Ishikawa (cell line): ENCODE measurements around the gene RREB1.

Experiments used
- CEBPB ChIP-seq: IDR thresholded peaks from 2 replicates; pipeline ENCODE4 v1.6.1; 2012
- CREB1 ChIP-seq: IDR thresholded peaks from 2 replicates; pipeline ENCODE4 v1.6.1; 2012; ENCODE audit warnings: low read depth
- EGR1 ChIP-seq: IDR thresholded peaks from 2 replicates; pipeline ENCODE4 v1.6.1; 2012
- EP300 ChIP-seq: IDR thresholded peaks from 2 replicates; pipeline ENCODE4 v1.6.1; 2012; ENCODE audit warnings: borderline replicate concordance
- FOXM1 ChIP-seq: IDR thresholded peaks from 2 replicates; pipeline ENCODE4 v1.6.1; 2012; ENCODE audit warnings: low read depth, borderline replicate concordance
- MAX ChIP-seq: IDR thresholded peaks from 2 replicates; pipeline ENCODE4 v1.6.1; 2012
- NFIC ChIP-seq: IDR thresholded peaks from 2 replicates; pipeline ENCODE4 v1.6.1; 2012
- RAD21 ChIP-seq: IDR thresholded peaks from 2 replicates; pipeline ENCODE4 v1.6.1; 2012; ENCODE audit warnings: low read depth
- TAF1 ChIP-seq: IDR thresholded peaks from 2 replicates; pipeline ENCODE4 v1.6.1; 2012; ENCODE audit warnings: low read depth, mild to moderate bottlenecking
- TCF12 ChIP-seq: IDR thresholded peaks from 2 replicates; pipeline ENCODE4 v1.6.1; 2012; ENCODE audit warnings: low read depth
- TEAD4 ChIP-seq: IDR thresholded peaks from 2 replicates; pipeline ENCODE4 v1.6.1; 2012
- USF1 ChIP-seq: IDR thresholded peaks from 2 replicates; pipeline ENCODE4 v1.6.1; 2012
- YY1 ChIP-seq: IDR thresholded peaks from 2 replicates; pipeline ENCODE4 v1.6.1; 2012; ENCODE audit warnings: low read depth
- ZBTB7A ChIP-seq: IDR thresholded peaks from 2 replicates; pipeline ENCODE4 v1.6.1; 2012; ENCODE audit warnings: low read depth
- TF ChIP-seq, protein P1 (sequence below): IDR thresholded peaks from 2 replicates; pipeline ENCODE4 v1.6.1; 2012; ENCODE audit warnings: low read depth, mild to moderate bottlenecking

RREB1 gene

DNA sequence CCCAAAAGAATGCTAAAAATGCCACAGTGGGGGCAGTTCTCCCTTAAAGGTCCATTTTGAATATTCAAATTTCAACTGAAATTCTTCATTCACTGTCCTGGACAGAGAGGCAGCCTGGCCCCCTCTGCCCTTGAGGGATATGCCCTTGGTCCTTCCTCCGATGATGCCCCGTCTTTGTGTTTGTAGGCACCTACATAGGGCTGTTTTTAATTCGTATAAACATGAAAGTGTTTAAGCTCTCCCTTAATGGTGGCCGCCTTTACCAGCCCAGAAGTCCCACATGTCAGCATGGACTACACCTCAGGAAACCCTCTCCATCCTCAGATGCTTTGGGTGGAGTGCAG is 135.0 kb downstream of the RREB1 start:
- no peak for TF ChIP-seq TCF12
- no peak for TF ChIP-seq NFIC
- no peak for TF ChIP-seq EP300
- no peak for TF ChIP-seq RAD21
- no peak for TF ChIP-seq USF1
- TF ChIP-seq TAF1 = no peak
- no peak for TF ChIP-seq CEBPB
- no peak for TF ChIP-seq YY1
- TF ChIP-seq TEAD4 = no peak
- no peak for TF ChIP-seq FOXM1
- TF ChIP-seq CREB1 = no peak
- TF ChIP-seq, protein P1, sequence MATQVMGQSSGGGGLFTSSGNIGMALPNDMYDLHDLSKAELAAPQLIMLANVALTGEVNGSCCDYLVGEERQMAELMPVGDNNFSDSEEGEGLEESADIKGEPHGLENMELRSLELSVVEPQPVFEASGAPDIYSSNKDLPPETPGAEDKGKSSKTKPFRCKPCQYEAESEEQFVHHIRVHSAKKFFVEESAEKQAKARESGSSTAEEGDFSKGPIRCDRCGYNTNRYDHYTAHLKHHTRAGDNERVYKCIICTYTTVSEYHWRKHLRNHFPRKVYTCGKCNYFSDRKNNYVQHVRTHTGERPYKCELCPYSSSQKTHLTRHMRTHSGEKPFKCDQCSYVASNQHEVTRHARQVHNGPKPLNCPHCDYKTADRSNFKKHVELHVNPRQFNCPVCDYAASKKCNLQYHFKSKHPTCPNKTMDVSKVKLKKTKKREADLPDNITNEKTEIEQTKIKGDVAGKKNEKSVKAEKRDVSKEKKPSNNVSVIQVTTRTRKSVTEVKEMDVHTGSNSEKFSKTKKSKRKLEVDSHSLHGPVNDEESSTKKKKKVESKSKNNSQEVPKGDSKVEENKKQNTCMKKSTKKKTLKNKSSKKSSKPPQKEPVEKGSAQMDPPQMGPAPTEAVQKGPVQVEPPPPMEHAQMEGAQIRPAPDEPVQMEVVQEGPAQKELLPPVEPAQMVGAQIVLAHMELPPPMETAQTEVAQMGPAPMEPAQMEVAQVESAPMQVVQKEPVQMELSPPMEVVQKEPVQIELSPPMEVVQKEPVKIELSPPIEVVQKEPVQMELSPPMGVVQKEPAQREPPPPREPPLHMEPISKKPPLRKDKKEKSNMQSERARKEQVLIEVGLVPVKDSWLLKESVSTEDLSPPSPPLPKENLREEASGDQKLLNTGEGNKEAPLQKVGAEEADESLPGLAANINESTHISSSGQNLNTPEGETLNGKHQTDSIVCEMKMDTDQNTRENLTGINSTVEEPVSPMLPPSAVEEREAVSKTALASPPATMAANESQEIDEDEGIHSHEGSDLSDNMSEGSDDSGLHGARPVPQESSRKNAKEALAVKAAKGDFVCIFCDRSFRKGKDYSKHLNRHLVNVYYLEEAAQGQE = no peak
- TF ChIP-seq EGR1 = no peak
- no peak for TF ChIP-seq ZBTB7A
- no peak for TF ChIP-seq MAX

- peak; percentile 89 for TF ChIP-seq RAD21
- no peak for TF ChIP-seq CREB1
Measured at GRCh38 chr6:7243179-7243981, 135.6 kb downstream of the RREB1 start.

- TF ChIP-seq CEBPB (no peak), YY1 (no peak), TEAD4 (no peak), FOXM1 (no peak), TCF12 (no peak), CREB1 (no peak), RAD21 (no peak), EGR1 (no peak), MAX (no peak), USF1 (no peak), TAF1 (no peak)
- TF ChIP-seq, protein P1 = no peak
Measured at GRCh38 chr6:7245668-7246393, 138.1 kb downstream of the RREB1 start.

DNA sequence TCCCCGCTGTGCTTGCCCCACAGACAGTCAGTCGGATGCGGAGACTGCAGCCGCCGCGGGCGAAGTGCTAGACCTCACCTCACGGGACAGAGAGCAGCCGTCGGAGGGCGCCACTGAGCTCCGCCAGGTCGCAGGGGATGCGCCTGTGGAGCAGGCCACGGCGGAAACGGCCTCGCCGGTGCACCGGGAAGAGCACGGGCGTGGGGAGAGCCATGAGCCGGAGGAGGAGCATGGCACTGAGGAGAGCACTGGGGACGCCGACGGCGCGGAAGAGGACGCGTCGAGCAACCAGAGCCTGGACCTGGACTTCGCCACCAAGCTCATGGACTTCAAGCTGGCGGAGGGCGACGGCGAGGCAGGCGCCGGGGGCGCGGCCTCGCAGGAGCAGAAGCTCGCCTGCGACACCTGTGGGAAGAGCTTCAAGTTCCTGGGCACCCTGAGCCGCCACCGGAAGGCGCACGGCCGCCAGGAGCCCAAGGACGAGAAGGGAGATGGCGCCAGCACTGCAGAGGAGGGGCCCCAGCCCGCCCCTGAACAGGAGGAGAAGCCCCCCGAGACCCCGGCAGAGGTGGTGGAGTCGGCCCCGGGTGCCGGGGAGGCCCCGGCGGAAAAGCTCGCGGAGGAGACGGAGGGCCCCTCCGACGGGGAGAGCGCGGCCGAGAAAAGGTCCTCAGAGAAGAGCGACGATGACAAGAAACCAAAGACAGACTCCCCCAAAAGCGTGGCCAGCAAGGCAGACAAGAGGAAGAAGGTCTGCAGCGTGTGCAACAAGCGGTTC is 138.8 kb downstream of the RREB1 start:
- TF ChIP-seq TCF12 = no peak
- no peak for TF ChIP-seq MAX
- no peak for TF ChIP-seq CEBPB

GRCh38 chr6:7247179-7247456 is 139.4 kb downstream of the RREB1 start:
- no peak for TF ChIP-seq NFIC

GRCh38 chr6:7247828-7248227 is 140.1 kb downstream of the RREB1 start:
- no peak for TF ChIP-seq EGR1
- TF ChIP-seq MAX = no peak
- no peak for TF ChIP-seq CEBPB
- TF ChIP-seq ZBTB7A = no peak
- TF ChIP-seq, protein P1 = no peak
